ENCODE results near the gene OS9.

The OS9 gene

DNA sequence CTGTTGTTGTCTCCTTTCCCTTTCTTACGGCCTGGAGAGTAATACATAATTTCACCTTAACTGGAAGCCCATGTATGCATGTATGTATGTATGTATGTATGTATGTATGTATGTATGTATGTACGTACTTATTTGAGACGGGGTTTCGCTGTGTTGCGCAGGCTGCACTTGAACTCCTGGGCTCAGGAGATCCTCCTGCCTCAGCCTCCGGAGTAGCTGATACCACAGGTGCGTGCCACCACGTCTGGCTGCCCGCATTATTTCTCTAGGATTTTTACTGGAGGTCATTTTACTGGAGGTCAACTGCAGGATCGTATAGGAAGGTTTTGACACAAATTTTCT lies 644 bp upstream of the OS9 start:
- CTCF ChIA-PET = interaction anchor here (0.6 to 2.5 kb wide), 10 partner anchors 10 to 1380 kb away, joined by 3 to 12 read pairs (median 5); no protein-coding TSS in a partner anchor
- TF ChIP-seq ZNF335 (tag by site-specific recombination; conservative IDR thresholded peaks at IDR 0.05) (no peak), SCRT2 (tag by site-specific recombination; IDR thresholded peaks at IDR 0.05) (peak; percentile 61), ZNF324 (tag by site-specific recombination; IDR thresholded peaks at IDR 0.05) (0 out of 2 replicates have a peak, but pooled peaks have one; percentile 44), ZNF184 (tag by site-specific recombination; IDR thresholded peaks at IDR 0.05) (0 out of 2 replicates have a peak, but pooled peaks have one; percentile 11), ZFP3 (tag by site-specific recombination; IDR thresholded peaks at IDR 0.05; ENCODE audit: low read depth) (no peak), ZSCAN30 (tag by site-specific recombination; IDR thresholded peaks at IDR 0.05) (peak; percentile 51; the same call in 1 of the 2 replicates), ZNF394 (tag by site-specific recombination; IDR thresholded peaks at IDR 0.05; ENCODE audit: borderline replicate concordance) (peak; percentile 65; the same call in 1 of the 2 replicates), SCRT1 (tag by site-specific recombination; IDR thresholded peaks at IDR 0.05; ENCODE audit: borderline replicate concordance) (peak; percentile 58; the same call in 1 of the 2 replicates)
- peaks cover 3% of the 10 kb centered on the region; the same call in 1 of the 2 replicates for H3K4me1 ChIP-seq (ENCODE audit: control insufficient read depth, insufficient read depth, low read length)
- H3K27ac ChIP-seq (ENCODE audit: extremely low read depth, low read depth, low read length) = no peak overlapping the region
- POLR2A ChIA-PET = interaction anchor here (0.5 kb wide), 1 partner anchor 263 kb away, joined by 5 read pairs; the partner anchor contains the start of gene R3HDM2
- H3K9me3 ChIP-seq (ENCODE audit: control insufficient read depth, insufficient read depth, low read depth, low read length) = no peaks in the 10 kb centered on the region
- H3K36me3 ChIP-seq (ENCODE audit: control insufficient read depth in 2 of 2, insufficient read depth in 1 of 2, low read length in 2 of 2) = peaks cover 5 to 25% of the 10 kb centered on the region in 2 experiments; a peak in 2 of 3 replicates
- H3K4me3 ChIP-seq (ENCODE audit: low read depth, low read length) = peak overlapping the region; percentile 2; the same call in 1 of the 2 replicates

DNA sequence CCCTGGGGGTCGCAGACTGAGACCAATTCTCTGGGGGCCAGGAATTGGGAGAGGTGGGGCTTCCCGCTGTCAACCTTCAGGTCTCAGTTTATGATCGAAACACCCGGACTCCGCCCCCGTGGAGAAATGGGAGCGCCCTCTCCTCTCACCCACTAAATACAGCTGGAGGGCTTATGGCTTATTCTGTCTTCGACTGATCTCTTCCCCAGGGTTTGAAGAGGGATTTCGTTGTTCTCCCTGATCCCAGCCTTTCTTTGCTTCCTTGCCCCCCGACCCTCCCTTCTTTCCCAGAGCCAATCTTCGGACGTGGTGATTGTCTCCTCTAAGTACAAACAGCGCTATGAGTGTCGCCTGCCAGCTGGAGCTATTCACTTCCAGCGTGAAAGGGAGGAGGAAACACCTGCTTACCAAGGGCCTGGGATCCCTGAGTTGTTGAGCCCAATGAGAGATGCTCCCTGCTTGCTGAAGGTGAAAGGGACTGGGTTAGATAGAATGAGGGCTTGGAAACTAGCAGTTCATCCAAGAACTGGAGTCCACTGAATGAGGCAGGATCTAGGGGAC lies 607 bp downstream of the OS9 start:
- peaks cover 3% of the 10 kb centered on the region; the same call in 1 of the 2 replicates for H3K4me1 ChIP-seq (ENCODE audit: control insufficient read depth, insufficient read depth, low read length)
- H3K4me3 ChIP-seq (ENCODE audit: low read depth, low read length) = peak overlapping the region; percentile 87
- peaks cover 5 to 31% of the 10 kb centered on the region in 2 experiments; a peak in 2 of 3 replicates for H3K36me3 ChIP-seq (ENCODE audit: control insufficient read depth in 2 of 2, insufficient read depth in 1 of 2, low read length in 2 of 2)
- TF ChIP-seq, protein P1, sequence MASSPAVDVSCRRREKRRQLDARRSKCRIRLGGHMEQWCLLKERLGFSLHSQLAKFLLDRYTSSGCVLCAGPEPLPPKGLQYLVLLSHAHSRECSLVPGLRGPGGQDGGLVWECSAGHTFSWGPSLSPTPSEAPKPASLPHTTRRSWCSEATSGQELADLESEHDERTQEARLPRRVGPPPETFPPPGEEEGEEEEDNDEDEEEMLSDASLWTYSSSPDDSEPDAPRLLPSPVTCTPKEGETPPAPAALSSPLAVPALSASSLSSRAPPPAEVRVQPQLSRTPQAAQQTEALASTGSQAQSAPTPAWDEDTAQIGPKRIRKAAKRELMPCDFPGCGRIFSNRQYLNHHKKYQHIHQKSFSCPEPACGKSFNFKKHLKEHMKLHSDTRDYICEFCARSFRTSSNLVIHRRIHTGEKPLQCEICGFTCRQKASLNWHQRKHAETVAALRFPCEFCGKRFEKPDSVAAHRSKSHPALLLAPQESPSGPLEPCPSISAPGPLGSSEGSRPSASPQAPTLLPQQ (tag by site-specific recombination; IDR thresholded peaks at IDR 0.05) = 0 out of 2 replicates have a peak, but pooled peaks have one; percentile 3
- TF ChIP-seq ZBTB17 (tag by site-specific recombination; IDR thresholded peaks at IDR 0.05) (no peak), ZFP69B (tag by site-specific recombination; IDR thresholded peaks at IDR 0.05) (0 out of 2 replicates have a peak, but pooled peaks have one; percentile 9), ZNF501 (tag by site-specific recombination; IDR thresholded peaks at IDR 0.05) (0 out of 2 replicates have a peak, but pooled peaks have one; percentile 37), MYNN (tag by site-specific recombination; IDR thresholded peaks at IDR 0.05; ENCODE audit: borderline replicate concordance) (no peak), ZBTB48 (tag by site-specific recombination; IDR thresholded peaks at IDR 0.05) (peak; percentile 59; the same call in 1 of the 2 replicates), ZBTB20 (tag by site-specific recombination; IDR thresholded peaks at IDR 0.05) (peak; percentile 12; the same call in 1 of the 2 replicates)
- TF ChIP-seq, protein P2, sequence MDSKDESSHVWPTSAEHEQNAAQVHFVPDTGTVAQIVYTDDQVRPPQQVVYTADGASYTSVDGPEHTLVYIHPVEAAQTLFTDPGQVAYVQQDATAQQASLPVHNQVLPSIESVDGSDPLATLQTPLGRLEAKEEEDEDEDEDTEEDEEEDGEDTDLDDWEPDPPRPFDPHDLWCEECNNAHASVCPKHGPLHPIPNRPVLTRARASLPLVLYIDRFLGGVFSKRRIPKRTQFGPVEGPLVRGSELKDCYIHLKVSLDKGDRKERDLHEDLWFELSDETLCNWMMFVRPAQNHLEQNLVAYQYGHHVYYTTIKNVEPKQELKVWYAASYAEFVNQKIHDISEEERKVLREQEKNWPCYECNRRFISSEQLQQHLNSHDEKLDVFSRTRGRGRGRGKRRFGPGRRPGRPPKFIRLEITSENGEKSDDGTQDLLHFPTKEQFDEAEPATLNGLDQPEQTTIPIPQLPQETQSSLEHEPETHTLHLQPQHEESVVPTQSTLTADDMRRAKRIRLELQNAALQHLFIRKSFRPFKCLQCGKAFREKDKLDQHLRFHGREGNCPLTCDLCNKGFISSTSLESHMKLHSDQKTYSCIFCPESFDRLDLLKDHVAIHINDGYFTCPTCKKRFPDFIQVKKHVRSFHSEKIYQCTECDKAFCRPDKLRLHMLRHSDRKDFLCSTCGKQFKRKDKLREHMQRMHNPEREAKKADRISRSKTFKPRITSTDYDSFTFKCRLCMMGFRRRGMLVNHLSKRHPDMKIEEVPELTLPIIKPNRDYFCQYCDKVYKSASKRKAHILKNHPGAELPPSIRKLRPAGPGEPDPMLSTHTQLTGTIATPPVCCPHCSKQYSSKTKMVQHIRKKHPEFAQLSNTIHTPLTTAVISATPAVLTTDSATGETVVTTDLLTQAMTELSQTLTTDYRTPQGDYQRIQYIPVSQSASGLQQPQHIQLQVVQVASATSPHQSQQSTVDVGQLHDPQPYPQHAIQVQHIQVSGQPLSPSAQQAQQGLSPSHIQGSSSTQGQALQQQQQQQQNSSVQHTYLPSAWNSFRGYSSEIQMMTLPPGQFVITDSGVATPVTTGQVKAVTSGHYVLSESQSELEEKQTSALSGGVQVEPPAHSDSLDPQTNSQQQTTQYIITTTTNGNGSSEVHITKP (tag by site-specific recombination; IDR thresholded peaks at IDR 0.05) = peak; percentile 84
- TF ChIP-seq, protein P3, sequence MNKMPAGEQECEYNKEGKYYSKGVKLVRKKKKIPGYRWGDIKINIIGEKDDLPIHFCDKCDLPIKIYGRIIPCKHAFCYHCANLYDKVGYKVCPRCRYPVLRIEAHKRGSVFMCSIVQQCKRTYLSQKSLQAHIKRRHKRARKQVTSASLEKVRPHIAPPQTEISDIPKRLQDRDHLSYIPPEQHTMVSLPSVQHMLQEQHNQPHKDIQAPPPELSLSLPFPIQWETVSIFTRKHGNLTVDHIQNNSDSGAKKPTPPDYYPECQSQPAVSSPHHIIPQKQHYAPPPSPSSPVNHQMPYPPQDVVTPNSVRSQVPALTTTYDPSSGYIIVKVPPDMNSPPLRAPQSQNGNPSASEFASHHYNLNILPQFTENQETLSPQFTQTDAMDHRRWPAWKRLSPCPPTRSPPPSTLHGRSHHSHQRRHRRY (tag by site-specific recombination; IDR thresholded peaks at IDR 0.05) = no peak
- H3K9me3 ChIP-seq (ENCODE audit: control insufficient read depth, insufficient read depth, low read depth, low read length) = no peaks in the 10 kb centered on the region
- H3K27ac ChIP-seq (ENCODE audit: extremely low read depth, low read depth, low read length) = no peak overlapping the region; the same call in 1 of the 2 replicates
- CTCF ChIA-PET = interaction anchor here (0.6 to 2.5 kb wide), 8 partner anchors 9 to 1429 kb away, joined by 3 to 12 read pairs (median 4); partner anchors contain the start of gene B4GALNT1
- POLR2A ChIA-PET = no interaction called here

All from HEK293 (cell line).